ENCODE results near the gene AP1B1. TPM values are rescaled to one million over a fixed set of nuclear protein-coding genes. Genes with fewer than 3 reads are reported as not detected.

AP1B1 gene
- total RNA-seq, 1 experiment from 2014 or later, result 88.9 TPM

DNA sequence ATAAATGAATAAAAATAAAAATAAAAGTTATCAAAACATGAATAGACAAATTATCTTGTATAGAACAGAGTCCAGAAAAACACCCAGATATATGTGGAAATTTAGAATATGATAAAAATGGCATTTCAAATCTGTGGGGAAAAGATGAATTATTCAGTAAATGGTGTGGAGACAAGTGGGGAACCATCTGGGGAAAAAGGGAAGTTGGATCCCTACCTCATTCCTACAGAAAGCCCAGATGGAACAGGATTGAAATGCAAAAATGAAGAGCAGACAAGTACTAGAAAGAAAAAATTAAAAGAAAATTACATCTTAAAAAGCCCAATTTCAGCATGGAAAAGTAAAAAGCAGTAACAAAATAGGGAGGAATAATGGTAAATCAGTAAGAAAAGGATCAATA lies 64.7 kb downstream of the AP1B1 start:
- no peaks in the 10 kb centered on the region for H3K27me3 Mint-ChIP-seq (ENCODE audit: unreplicated experiment)

DNA sequence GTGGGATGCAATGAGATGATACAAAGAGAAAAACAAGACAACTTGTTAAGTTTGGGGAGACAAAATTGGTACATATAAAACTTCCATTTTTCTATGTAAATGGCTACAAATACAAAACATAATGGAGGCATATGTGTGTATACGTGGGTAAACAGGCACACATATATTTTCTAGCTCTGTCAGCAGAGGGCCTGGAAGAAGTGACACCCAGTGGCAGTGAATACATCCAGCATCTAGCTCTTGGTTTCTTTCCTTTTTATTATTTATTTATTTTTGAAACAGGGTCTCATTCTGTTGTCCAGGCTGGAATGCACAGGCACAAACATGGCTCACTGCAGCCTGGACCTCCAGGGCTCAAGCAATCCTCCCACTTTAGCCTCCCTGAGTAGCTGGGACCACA lies 67.8 kb downstream of the AP1B1 start:
- Mint-ChIP-seq H3K36me3 (ENCODE audit: insufficient read depth, unreplicated experiment) (peaks cover 9% of the 10 kb centered on the region), H3K27me3 (ENCODE audit: unreplicated experiment) (peaks cover 19% of the 10 kb centered on the region), H3K27ac (ENCODE audit: unreplicated experiment) (no peak overlapping the region), H3K4me3 (ENCODE audit: low read depth, unreplicated experiment) (no peak overlapping the region), H3K4me1 (ENCODE audit: low read depth, unreplicated experiment) (no peaks in the 10 kb centered on the region), H3K9me3 (ENCODE audit: low read depth, unreplicated experiment) (no peaks in the 10 kb centered on the region)
- CTCF ChIA-PET, result no interaction called here
- DNase-seq, result no peak
- no TSS peak for BruUV-seq (replicated peaks)
- intact Hi-C loops (cut with micrococcal nuclease; ENCODE audit: unreplicated experiment), result no loop called here
- TF ChIP-seq, protein P1, sequence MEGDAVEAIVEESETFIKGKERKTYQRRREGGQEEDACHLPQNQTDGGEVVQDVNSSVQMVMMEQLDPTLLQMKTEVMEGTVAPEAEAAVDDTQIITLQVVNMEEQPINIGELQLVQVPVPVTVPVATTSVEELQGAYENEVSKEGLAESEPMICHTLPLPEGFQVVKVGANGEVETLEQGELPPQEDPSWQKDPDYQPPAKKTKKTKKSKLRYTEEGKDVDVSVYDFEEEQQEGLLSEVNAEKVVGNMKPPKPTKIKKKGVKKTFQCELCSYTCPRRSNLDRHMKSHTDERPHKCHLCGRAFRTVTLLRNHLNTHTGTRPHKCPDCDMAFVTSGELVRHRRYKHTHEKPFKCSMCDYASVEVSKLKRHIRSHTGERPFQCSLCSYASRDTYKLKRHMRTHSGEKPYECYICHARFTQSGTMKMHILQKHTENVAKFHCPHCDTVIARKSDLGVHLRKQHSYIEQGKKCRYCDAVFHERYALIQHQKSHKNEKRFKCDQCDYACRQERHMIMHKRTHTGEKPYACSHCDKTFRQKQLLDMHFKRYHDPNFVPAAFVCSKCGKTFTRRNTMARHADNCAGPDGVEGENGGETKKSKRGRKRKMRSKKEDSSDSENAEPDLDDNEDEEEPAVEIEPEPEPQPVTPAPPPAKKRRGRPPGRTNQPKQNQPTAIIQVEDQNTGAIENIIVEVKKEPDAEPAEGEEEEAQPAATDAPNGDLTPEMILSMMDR (IDR thresholded peaks at IDR 0.05; ENCODE audit: unreplicated experiment), result no peak

More for the DNA sequence above, 64.7 kb downstream of the AP1B1 start:
- no peaks in the 10 kb centered on the region for H3K4me1 Mint-ChIP-seq (ENCODE audit: low read depth, unreplicated experiment)
- BruUV-seq (replicated peaks), result no TSS peak
- intact Hi-C loops (cut with micrococcal nuclease; ENCODE audit: unreplicated experiment), result no loop called here
- CTCF ChIA-PET, result interaction anchor here (0.6 kb wide), 1 partner anchor 203 kb away, joined by 3 read pairs; no protein-coding TSS in a partner anchor
- H3K27ac Mint-ChIP-seq (ENCODE audit: unreplicated experiment), result no peak overlapping the region
- H3K4me3 Mint-ChIP-seq (ENCODE audit: low read depth, unreplicated experiment), result no peak overlapping the region
- peaks cover 18% of the 10 kb centered on the region for H3K36me3 Mint-ChIP-seq (ENCODE audit: insufficient read depth, unreplicated experiment)
- no peak for DNase-seq
- H3K9me3 Mint-ChIP-seq (ENCODE audit: low read depth, unreplicated experiment), result no peaks in the 10 kb centered on the region
- TF ChIP-seq, protein P1 (IDR thresholded peaks at IDR 0.05; ENCODE audit: unreplicated experiment), result no peak

DNA sequence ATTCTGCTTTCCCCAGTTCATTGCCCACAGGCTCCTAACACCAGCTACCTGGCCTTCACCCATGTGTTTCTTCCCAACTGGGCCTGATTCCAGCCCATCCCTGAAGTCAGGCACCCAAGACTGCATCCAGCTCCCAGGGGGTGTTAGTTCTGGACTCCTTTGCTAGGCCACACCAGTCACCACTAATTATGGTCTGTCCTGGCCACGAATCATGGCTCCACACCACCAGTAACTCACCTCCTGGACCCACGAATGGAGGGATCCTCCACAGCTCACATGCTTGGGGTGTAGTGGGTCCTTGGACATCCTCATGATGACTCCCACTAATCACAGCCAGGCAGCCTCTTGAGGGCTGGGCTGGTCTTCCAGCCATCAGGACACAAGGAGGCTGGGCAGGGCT lies 69.3 kb downstream of the AP1B1 start:
- no peak for DNase-seq
- peaks cover 30% of the 10 kb centered on the region for H3K27me3 Mint-ChIP-seq (ENCODE audit: unreplicated experiment)
- BruUV-seq (replicated peaks), result no TSS peak
- no peaks in the 10 kb centered on the region for H3K9me3 Mint-ChIP-seq (ENCODE audit: low read depth, unreplicated experiment)
- no peak overlapping the region for H3K4me3 Mint-ChIP-seq (ENCODE audit: low read depth, unreplicated experiment)
- intact Hi-C loops (cut with micrococcal nuclease; ENCODE audit: unreplicated experiment), result no loop called here
- CTCF ChIA-PET, result no interaction called here
- TF ChIP-seq, protein P1 (IDR thresholded peaks at IDR 0.05; ENCODE audit: unreplicated experiment), result no peak
- no peak overlapping the region for H3K27ac Mint-ChIP-seq (ENCODE audit: unreplicated experiment)
- H3K36me3 Mint-ChIP-seq (ENCODE audit: insufficient read depth, unreplicated experiment), result peaks cover 6% of the 10 kb centered on the region
- peaks cover 9% of the 10 kb centered on the region for H3K4me1 Mint-ChIP-seq (ENCODE audit: low read depth, unreplicated experiment)

DNA sequence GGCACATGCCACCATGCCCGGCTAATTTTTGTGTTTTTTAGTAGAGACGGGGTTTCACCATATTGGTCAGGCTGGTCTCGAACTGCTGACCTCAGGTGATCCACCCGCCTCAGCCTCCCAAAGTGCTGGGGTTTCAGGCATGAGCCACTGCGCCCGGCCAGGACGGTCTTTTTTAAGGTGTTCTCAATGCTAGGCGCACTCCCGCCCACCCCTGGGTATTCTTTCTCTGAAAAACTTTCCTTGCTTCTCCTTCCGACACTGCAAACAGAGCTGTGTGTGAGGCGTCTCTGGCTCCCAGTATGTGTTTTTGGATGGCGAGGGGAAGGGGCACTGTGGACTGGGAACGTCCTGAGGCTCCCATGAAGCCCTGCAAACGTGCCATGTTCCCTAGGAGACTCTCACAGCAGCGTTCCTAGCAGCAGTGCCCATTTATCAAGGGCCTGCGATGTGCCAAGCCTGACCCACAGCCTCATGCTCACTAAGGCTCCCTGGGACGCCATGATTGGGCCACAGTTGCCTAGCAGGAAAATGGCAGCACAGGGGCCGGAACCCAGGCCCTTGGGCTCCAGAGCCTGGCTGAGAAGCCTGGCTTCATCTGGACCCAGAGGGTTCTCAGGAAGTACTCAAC lies 70.4 kb downstream of the AP1B1 start:
- H3K4me1 Mint-ChIP-seq (ENCODE audit: low read depth, unreplicated experiment), result peaks cover 14% of the 10 kb centered on the region
- no peaks in the 10 kb centered on the region for H3K9me3 Mint-ChIP-seq (ENCODE audit: low read depth, unreplicated experiment)
- peaks cover 10% of the 10 kb centered on the region for H3K36me3 Mint-ChIP-seq (ENCODE audit: insufficient read depth, unreplicated experiment)
- TF ChIP-seq, protein P1 (IDR thresholded peaks at IDR 0.05; ENCODE audit: unreplicated experiment), result no peak
- intact Hi-C loops (cut with micrococcal nuclease; ENCODE audit: unreplicated experiment), result no loop called here
- H3K4me3 Mint-ChIP-seq (ENCODE audit: low read depth, unreplicated experiment), result no peak overlapping the region
- H3K27me3 Mint-ChIP-seq (ENCODE audit: unreplicated experiment), result peaks cover 40% of the 10 kb centered on the region
- DNase-seq, result no peak
- no TSS peak for BruUV-seq (replicated peaks)
- H3K27ac Mint-ChIP-seq (ENCODE audit: unreplicated experiment), result no peak overlapping the region
- CTCF ChIA-PET, result no interaction called here

All from Calu3 (cell line).